A549 (cell line): ENCODE measurements around the gene PLA2G4A. TPM values are rescaled to one million over a fixed set of nuclear protein-coding genes. Genes with fewer than 3 reads are reported as not detected.

Source experiments
- ATAC-seq, 2 experiments: fragments of 200-7000 bp in 1 of 2; fragments of >200 bp in 1 of 2; cut with Nextera tagmentation in 1 of 2; cut with Tn5 transposase in 1 of 2; 3 replicates each; pipeline versions ENCODE4 v1.8.0 to v1.9.1; 2018 to 2020; ENCODE audit warnings: mild to moderate bottlenecking in 1 of 2, moderate library complexity in 1 of 2
- CTCF ChIA-PET: fragments of 300-600 bp; sonication (Branson Sonifier 250); formaldehyde crosslinking; extraction: SDS; loops from one replicate; lab custom pipeline; 2021; ENCODE audit warnings: antibody characterized with exemption, inconsistent platforms; lab: Yijun Ruan, JAX
- POLR2A ChIA-PET: fragments of 350-600 bp; formaldehyde crosslinking; extraction: SDS; loops from one replicate; lab custom pipeline; 2021; ENCODE audit warnings: antibody characterized with exemption, inconsistent platforms; lab: Yijun Ruan, JAX
- DNase-seq, 2 experiments: peaks; one replicate each; pipeline versions ENCODE4 v3.0.0 to v3.0.0-alpha.2; 2011 to 2016; ENCODE audit warnings: low read depth in 1 of 2, low spot score in 1 of 2
- FAIRE-seq: peaks from 2 replicates; lab custom pipeline; 2011; peaks lifted over from hg19 to GRCh38; lab: Jason Lieb, UNC
- H3K27ac ChIP-seq, 2 experiments: fragments of >200 bp; sonication (Bioruptor Twin); formaldehyde crosslinking; 3 replicates each; pipeline ENCODE4 v1.5.1; 2016 to 2017
- H3K4me1 ChIP-seq: fragments of >200 bp; sonication (Bioruptor Twin); formaldehyde crosslinking; 3 replicates; pipeline ENCODE4 v1.6.1; 2016
- H3K4me2 ChIP-seq: fragments of >200 bp; sonication (Bioruptor Twin); formaldehyde crosslinking; 3 replicates; pipeline ENCODE4 v1.6.1; 2016
- H3K4me3 ChIP-seq: fragments of >200 bp; sonication (Bioruptor Twin); formaldehyde crosslinking; 3 replicates; pipeline ENCODE4 v1.5.1; 2016
- H3K9me3 ChIP-seq: fragments of >200 bp; sonication (Bioruptor Twin); formaldehyde crosslinking; 3 replicates; pipeline ENCODE4 v1.6.1; 2016
- CBX2 ChIP-seq: fragments of 200-600 bp; sonication (generic); IDR thresholded peaks from 2 replicates; pipeline ENCODE4 v1.6.1; 2016; ENCODE audit warnings: low read depth, mild to moderate bottlenecking, borderline replicate concordance
- CBX8 ChIP-seq: fragments of 200-600 bp; sonication (generic); IDR thresholded peaks from 2 replicates; pipeline ENCODE4 v1.6.1; 2016
- CHD2 ChIP-seq: fragments of 150-350 bp; IDR thresholded peaks from 2 replicates; pipeline ENCODE4 v1.6.1; 2014; ENCODE audit warnings: low read length; ENCODE audit not compliant: partially characterized antibody
- CHD4 ChIP-seq: fragments of 200-600 bp; sonication (generic); IDR thresholded peaks from 2 replicates; pipeline ENCODE4 v1.6.1; 2016; ENCODE audit warnings: antibody characterized with exemption, mild to moderate bottlenecking, borderline replicate concordance
- FOSL2 ChIP-seq, 2 experiments: fragments of 450-650 bp in 1 of 2; fragments of >200 bp in 1 of 2; sonication (Bioruptor Twin) in 1 of 2; formaldehyde crosslinking; IDR thresholded peaks; 2 replicates each; pipeline versions ENCODE4 v1.5.0 to v1.6.1; 2016 to 2020; ENCODE audit warnings: mild to moderate bottlenecking in 1 of 2, moderate library complexity in 1 of 2
- FOXS1 ChIP-seq: fragments of 250-450 bp; sonication (Bioruptor Pico); IDR thresholded peaks from 2 replicates; pipeline ENCODE4 v1.5.0; 2020; ENCODE audit warnings: mild to moderate bottlenecking, moderate library complexity
- GATA3 ChIP-seq: IDR thresholded peaks from 2 replicates; pipeline ENCODE4 v1.6.1; 2012; ENCODE audit warnings: borderline replicate concordance
- HDAC2 ChIP-seq: fragments of 200-600 bp; sonication (generic); IDR thresholded peaks from 2 replicates; pipeline ENCODE4 v1.6.1; 2016
- HOXA7 ChIP-seq: fragments of 250-450 bp; sonication (Bioruptor Pico); IDR thresholded peaks from 2 replicates; pipeline ENCODE4 v1.5.0; 2020; ENCODE audit warnings: mild to moderate bottlenecking, moderate library complexity
- HOXB13 ChIP-seq: fragments of 250-450 bp; sonication (Bioruptor Pico); IDR thresholded peaks from 2 replicates; pipeline ENCODE4 v1.5.0; 2020; ENCODE audit warnings: low read depth, mild to moderate bottlenecking, moderate library complexity
- HOXB5 ChIP-seq: fragments of 250-450 bp; sonication (Bioruptor Pico); IDR thresholded peaks from 2 replicates; pipeline ENCODE4 v1.5.0; 2020; ENCODE audit warnings: mild to moderate bottlenecking, moderate library complexity
- JUN ChIP-seq, 2 experiments: fragments of >200 bp; sonication (Bioruptor Twin); formaldehyde crosslinking; IDR thresholded peaks; 2 replicates in 1 of 2; 3 replicates in 1 of 2; pipeline ENCODE4 v1.6.1; 2016 to 2017
- JUNB ChIP-seq: fragments of >200 bp; sonication (Bioruptor Twin); formaldehyde crosslinking; IDR thresholded peaks from 2 replicates; pipeline ENCODE4 v1.6.1; 2016
- KDM5A ChIP-seq: fragments of 200-600 bp; sonication (generic); IDR thresholded peaks from 2 replicates; pipeline ENCODE4 v1.6.1; 2016; ENCODE audit warnings: antibody characterized with exemption, mild to moderate bottlenecking
- MAZ ChIP-seq: fragments of 150-350 bp; IDR thresholded peaks from 2 replicates; pipeline ENCODE4 v1.6.1; 2014; ENCODE audit warnings: antibody characterized with exemption, low read depth, low read length, borderline replicate concordance
- POLR2A ChIP-seq: IDR thresholded peaks from 2 replicates; pipeline ENCODE4 v1.6.1; 2012; ENCODE audit warnings: mild to moderate bottlenecking, low read length
- POLR2AphosphoS2 ChIP-seq: conservative IDR thresholded peaks from 2 replicates; pipeline ENCODE4 v1.6.1; 2012; ENCODE audit warnings: low read length, improper control_type of control experiment, inconsistent platforms
- RARB ChIP-seq: fragments of 250-450 bp; sonication (Bioruptor Pico); IDR thresholded peaks from 2 replicates; pipeline ENCODE4 v1.8.0; 2021; ENCODE audit warnings: mild to moderate bottlenecking, moderate library complexity
- RFX5 ChIP-seq: fragments of 450-650 bp; IDR thresholded peaks from 2 replicates; pipeline ENCODE4 v1.7.1; 2014; ENCODE audit warnings: antibody characterized with exemption, mild to moderate bottlenecking, moderate library complexity
- RNF2 ChIP-seq: fragments of 200-600 bp; sonication (generic); IDR thresholded peaks from 2 replicates; pipeline ENCODE4 v1.6.1; 2016; ENCODE audit warnings: low read depth, mild to moderate bottlenecking, antibody characterized with exemption, moderate library complexity, borderline replicate concordance
- SREBF2 ChIP-seq: fragments of 450-650 bp; IDR thresholded peaks from 2 replicates; pipeline ENCODE4 v1.6.1; 2014; ENCODE audit warnings: mild to moderate bottlenecking, moderate library complexity
- TFCP2L1 ChIP-seq: fragments of 250-450 bp; sonication (Bioruptor Pico); IDR thresholded peaks from 2 replicates; pipeline ENCODE4 v1.5.0; 2021; ENCODE audit warnings: mild to moderate bottlenecking
- TP53 ChIP-seq: fragments of 250-450 bp; sonication (Bioruptor Pico); IDR thresholded peaks from 2 replicates; pipeline ENCODE4 v1.5.0; 2021; ENCODE audit warnings: mild to moderate bottlenecking, moderate library complexity
- ZNF302 ChIP-seq: fragments of 250-450 bp; sonication (Bioruptor Pico); IDR thresholded peaks from 2 replicates; pipeline ENCODE4 v1.9.0; 2021; ENCODE audit warnings: inconsistent platforms, mild to moderate bottlenecking, moderate library complexity
- ZSCAN20 ChIP-seq: fragments of 250-450 bp; sonication (Bioruptor Pico); IDR thresholded peaks from 2 replicates; pipeline ENCODE4 v1.8.0; 2022; ENCODE audit warnings: mild to moderate bottlenecking, moderate library complexity
- WGBS: methylation state at CpG from one replicate; pipeline ENCODE4 v1.1.6; 2017; ENCODE audit errors: missing lambda C conversion rate; 5-methylcytosine and 5-hydroxymethylcytosine counted together
- polyA plus RNA-seq, 4 experiments: library from polyadenylated mRNA; depleted of rRNA in 3 of 4; stranded (reverse); fragments of >200 nt; fragmentation: RNase III in 1 of 4; extraction: RNeasy Plus Mini Kit Qiagen cat#74134 plus additional on column Dnase treatment in 1 of 4; gene quantifications; 2 replicates in 3 of 4; 3 replicates in 1 of 4; pipeline ENCODE4 v1.2.3, GENCODE V29; 2011 to 2017
- TF ChIP-seq, protein P1 (sequence below): fragments of 450-650 bp; IDR thresholded peaks from 2 replicates; pipeline ENCODE4 v1.6.1; 2014; ENCODE audit warnings: antibody characterized with exemption
- TF ChIP-seq, protein P2 (sequence below): fragments of 150-350 bp; IDR thresholded peaks from 2 replicates; pipeline ENCODE4 v1.6.1; 2014; ENCODE audit warnings: low read depth, mild to moderate bottlenecking, low read length
- TF ChIP-seq, protein P3 (sequence below): fragments of 200-600 bp; sonication (generic); IDR thresholded peaks from 2 replicates; pipeline ENCODE4 v1.6.1; 2016; ENCODE audit warnings: antibody characterized with exemption, mild to moderate bottlenecking, moderate library complexity
- TF ChIP-seq, protein P4 (sequence below): fragments of >200 bp; sonication (Bioruptor Twin); formaldehyde crosslinking; IDR thresholded peaks from 3 replicates; pipeline ENCODE4 v1.5.1; 2016

The PLA2G4A gene
- polyA plus RNA-seq, 2 of the 4 experiments (the other 2 are of a cell fraction) = 26.3 to 80.4 TPM

DNA sequence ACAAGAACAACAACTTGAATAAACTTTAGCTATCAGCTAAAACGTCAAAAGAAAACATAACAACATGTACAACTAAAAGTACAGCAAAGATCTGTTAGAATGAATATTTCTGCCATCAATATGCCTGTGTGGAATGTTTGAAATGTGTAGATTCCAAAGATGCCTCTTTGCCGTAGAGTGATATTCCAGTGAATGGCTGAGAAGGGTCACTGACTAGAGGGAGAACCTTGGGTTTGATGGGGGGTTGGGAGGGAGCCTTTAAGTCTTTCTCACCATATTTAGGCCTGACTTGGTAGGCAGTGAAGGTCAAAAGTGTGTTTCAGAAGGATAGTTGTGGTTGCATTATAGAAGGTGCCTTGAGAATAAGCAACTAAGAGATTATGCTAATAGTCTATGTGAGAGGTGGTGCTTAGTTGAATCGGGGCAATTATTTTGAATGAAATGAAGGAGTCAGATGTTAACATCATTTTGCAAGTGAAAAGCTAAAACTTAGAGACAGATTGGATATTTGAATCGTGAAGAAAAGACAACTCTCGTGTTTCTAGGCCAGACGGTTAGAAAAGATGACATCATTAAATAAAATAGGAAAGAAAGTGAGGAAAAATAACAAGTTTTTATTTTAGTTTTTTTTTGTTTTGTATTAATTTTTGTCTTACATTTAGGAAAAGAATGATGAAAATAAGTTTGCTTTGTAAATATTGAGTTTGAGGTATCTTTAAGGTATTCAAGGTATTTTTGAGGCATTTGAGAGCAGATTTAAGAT, 53.8 kb downstream of the PLA2G4A start:
- DNase-seq (no peak), ATAC-seq (no peak), FAIRE-seq (peak; percentile 70)
- no peak overlapping the region; a peak in 1 of 6 replicates for H3K27ac ChIP-seq
- WGBS = 81% methylated on average over 6 of the region's 6 CpGs
- ChIA-PET POLR2A (no interaction called here), CTCF (interaction anchor here (0.6 kb wide), 1 partner anchor 350 kb away, joined by 3 read pairs; no protein-coding TSS in a partner anchor)
- peaks cover 14% of the 10 kb centered on the region; the same call in 1 of the 3 replicates for H3K4me1 ChIP-seq
- peaks cover 5% of the 10 kb centered on the region; the same call in 1 of the 3 replicates for H3K9me3 ChIP-seq
- TF ChIP-seq POLR2A (no peak), ZNF302 (CRISPR knock-in tag) (no peak), RFX5 (no peak), RARB (no peak), CHD2 (no peak), HOXB5 (CRISPR knock-in tag) (no peak), ZSCAN20 (CRISPR knock-in tag) (no peak), CHD4 (no peak), MAZ (no peak), CBX8 (no peak), KDM5A (no peak), HDAC2 (no peak), JUN (IDR thresholded peaks at IDR 0.05) (no peak)
- TF ChIP-seq, protein P1, sequence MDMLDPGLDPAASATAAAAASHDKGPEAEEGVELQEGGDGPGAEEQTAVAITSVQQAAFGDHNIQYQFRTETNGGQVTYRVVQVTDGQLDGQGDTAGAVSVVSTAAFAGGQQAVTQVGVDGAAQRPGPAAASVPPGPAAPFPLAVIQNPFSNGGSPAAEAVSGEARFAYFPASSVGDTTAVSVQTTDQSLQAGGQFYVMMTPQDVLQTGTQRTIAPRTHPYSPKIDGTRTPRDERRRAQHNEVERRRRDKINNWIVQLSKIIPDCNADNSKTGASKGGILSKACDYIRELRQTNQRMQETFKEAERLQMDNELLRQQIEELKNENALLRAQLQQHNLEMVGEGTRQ = no peak
- TF ChIP-seq, protein P2, sequence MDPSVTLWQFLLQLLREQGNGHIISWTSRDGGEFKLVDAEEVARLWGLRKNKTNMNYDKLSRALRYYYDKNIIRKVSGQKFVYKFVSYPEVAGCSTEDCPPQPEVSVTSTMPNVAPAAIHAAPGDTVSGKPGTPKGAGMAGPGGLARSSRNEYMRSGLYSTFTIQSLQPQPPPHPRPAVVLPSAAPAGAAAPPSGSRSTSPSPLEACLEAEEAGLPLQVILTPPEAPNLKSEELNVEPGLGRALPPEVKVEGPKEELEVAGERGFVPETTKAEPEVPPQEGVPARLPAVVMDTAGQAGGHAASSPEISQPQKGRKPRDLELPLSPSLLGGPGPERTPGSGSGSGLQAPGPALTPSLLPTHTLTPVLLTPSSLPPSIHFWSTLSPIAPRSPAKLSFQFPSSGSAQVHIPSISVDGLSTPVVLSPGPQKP = no peak
- TF ChIP-seq, protein P3, sequence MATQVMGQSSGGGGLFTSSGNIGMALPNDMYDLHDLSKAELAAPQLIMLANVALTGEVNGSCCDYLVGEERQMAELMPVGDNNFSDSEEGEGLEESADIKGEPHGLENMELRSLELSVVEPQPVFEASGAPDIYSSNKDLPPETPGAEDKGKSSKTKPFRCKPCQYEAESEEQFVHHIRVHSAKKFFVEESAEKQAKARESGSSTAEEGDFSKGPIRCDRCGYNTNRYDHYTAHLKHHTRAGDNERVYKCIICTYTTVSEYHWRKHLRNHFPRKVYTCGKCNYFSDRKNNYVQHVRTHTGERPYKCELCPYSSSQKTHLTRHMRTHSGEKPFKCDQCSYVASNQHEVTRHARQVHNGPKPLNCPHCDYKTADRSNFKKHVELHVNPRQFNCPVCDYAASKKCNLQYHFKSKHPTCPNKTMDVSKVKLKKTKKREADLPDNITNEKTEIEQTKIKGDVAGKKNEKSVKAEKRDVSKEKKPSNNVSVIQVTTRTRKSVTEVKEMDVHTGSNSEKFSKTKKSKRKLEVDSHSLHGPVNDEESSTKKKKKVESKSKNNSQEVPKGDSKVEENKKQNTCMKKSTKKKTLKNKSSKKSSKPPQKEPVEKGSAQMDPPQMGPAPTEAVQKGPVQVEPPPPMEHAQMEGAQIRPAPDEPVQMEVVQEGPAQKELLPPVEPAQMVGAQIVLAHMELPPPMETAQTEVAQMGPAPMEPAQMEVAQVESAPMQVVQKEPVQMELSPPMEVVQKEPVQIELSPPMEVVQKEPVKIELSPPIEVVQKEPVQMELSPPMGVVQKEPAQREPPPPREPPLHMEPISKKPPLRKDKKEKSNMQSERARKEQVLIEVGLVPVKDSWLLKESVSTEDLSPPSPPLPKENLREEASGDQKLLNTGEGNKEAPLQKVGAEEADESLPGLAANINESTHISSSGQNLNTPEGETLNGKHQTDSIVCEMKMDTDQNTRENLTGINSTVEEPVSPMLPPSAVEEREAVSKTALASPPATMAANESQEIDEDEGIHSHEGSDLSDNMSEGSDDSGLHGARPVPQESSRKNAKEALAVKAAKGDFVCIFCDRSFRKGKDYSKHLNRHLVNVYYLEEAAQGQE = no peak
- H3K4me3 ChIP-seq = no peak overlapping the region
- H3K4me2 ChIP-seq = no peak overlapping the region

DNA sequence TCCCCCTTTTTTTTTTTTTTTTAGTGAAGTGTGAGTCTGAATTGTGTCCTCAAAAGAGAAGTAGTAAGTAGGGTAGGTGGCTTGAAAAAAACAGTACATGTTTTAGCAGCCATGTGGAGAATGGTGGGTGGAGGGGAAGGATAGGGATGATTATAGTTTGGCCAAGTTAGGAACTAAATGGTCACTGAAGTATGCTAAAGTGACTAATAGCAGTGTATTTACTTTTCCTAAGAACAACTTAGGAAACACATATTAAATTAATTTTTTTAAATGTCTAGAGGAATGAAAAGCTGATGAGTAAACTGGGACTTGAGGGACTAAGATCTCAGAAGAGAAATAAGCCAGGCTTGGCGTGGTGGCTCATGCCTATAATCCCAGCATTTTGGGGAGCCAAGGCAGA, 55.5 kb downstream of the PLA2G4A start:
- Histone ChIP-seq H3K4me2 (no peak overlapping the region), H3K4me3 (no peak overlapping the region), H3K4me1 (peaks cover 14% of the 10 kb centered on the region; the same call in 1 of the 3 replicates), H3K27ac (no peak overlapping the region), H3K9me3 (peaks cover 5% of the 10 kb centered on the region; the same call in 1 of the 3 replicates)
- DNase-seq = no peak
- POLR2A ChIA-PET = no interaction called here
- CTCF ChIA-PET = no interaction called here
- 65% methylated on average over 1 of the region's 1 CpG for WGBS
- FAIRE-seq = no peak
- no peak for ATAC-seq
- no peak for TF ChIP-seq HOXB5 (CRISPR knock-in tag)
- no peak for TF ChIP-seq JUNB
- TF ChIP-seq FOXS1 (CRISPR knock-in tag) = no peak
- no peak for TF ChIP-seq TP53
- TF ChIP-seq TFCP2L1 (CRISPR knock-in tag) = no peak
- no peak for TF ChIP-seq GATA3
- TF ChIP-seq, protein P4, sequence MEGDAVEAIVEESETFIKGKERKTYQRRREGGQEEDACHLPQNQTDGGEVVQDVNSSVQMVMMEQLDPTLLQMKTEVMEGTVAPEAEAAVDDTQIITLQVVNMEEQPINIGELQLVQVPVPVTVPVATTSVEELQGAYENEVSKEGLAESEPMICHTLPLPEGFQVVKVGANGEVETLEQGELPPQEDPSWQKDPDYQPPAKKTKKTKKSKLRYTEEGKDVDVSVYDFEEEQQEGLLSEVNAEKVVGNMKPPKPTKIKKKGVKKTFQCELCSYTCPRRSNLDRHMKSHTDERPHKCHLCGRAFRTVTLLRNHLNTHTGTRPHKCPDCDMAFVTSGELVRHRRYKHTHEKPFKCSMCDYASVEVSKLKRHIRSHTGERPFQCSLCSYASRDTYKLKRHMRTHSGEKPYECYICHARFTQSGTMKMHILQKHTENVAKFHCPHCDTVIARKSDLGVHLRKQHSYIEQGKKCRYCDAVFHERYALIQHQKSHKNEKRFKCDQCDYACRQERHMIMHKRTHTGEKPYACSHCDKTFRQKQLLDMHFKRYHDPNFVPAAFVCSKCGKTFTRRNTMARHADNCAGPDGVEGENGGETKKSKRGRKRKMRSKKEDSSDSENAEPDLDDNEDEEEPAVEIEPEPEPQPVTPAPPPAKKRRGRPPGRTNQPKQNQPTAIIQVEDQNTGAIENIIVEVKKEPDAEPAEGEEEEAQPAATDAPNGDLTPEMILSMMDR = no peak
- no peak for TF ChIP-seq RNF2
- no peak for TF ChIP-seq HOXB13 (CRISPR knock-in tag)
- TF ChIP-seq FOSL2 (IDR thresholded peaks at IDR 0.05) = no peak
- TF ChIP-seq FOSL2 (CRISPR knock-in tag; IDR thresholded peaks at IDR 0.05) = no peak
- TF ChIP-seq, protein P1 = no peak
- TF ChIP-seq HOXA7 = no peak
- no peak for TF ChIP-seq CHD2
- no peak for TF ChIP-seq CBX2
- no peak for TF ChIP-seq POLR2AphosphoS2
- no peak for TF ChIP-seq SREBF2
